K562 (cell line): ENCODE measurements around the gene KRTAP10-12. TPM values are rescaled to one million over a fixed set of nuclear protein-coding genes. Genes with fewer than 3 reads are reported as not detected.

Experiments
- ATAC-seq: fragments of 200-7000 bp; cut with Tn5 transposase; 3 replicates; pipeline ENCODE4 v1.9.1; 2020; ENCODE audit warnings: moderate library complexity
- BruUV-seq: library from RNA; stranded (reverse); fragments of 400-500 nt; replicated peaks from 2 replicates; lab custom pipeline; 2021; lab: Mats Ljungman, UMichigan
- CTCF ChIA-PET: fragments of 300-600 bp; formaldehyde crosslinking; extraction: SDS; loops from one replicate; lab custom pipeline; 2021; ENCODE audit warnings: low intra/inter-chr PET ratio; lab: Yijun Ruan, JAX
- POLR2A ChIA-PET: fragments of 300-600, 350-650 bp; sonication (Branson Sonifier 250); formaldehyde crosslinking; extraction: SDS; loops from one replicate; lab custom pipeline; 2021; ENCODE audit warnings: antibody characterized with exemption, inconsistent platforms; lab: Yijun Ruan, JAX
- DNase-seq, 4 experiments: peaks; one replicate each; pipeline versions ENCODE4 v3.0.0 to v3.0.0-alpha.2; 2011 to 2018; ENCODE audit warnings: low spot score in 3 of 4, mixed read lengths in 3 of 4; ENCODE audit errors: extremely low read depth in 1 of 4
- FAIRE-seq: peaks from 2 replicates; lab custom pipeline; 2011; peaks lifted over from hg19 to GRCh38; lab: Jason Lieb, UNC
- H2AFZ ChIP-seq: 2 replicates; pipeline ENCODE4 v1.6.0; 2011; ENCODE audit warnings: low read depth, low read length, control low read depth, inconsistent platforms
- H3K27ac ChIP-seq: fragments of 200-600 bp; 3 replicates; pipeline ENCODE4 v1.8.0; 2011; ENCODE audit warnings: low read depth, mild to moderate bottlenecking, control low read depth, inconsistent platforms, low read length, moderate library complexity, mixed read lengths; ENCODE audit errors: extremely low read depth
- H3K27me3 ChIP-seq, 2 experiments: fragments of 300-600 bp in 1 of 2; 2 replicates in 1 of 2; 3 replicates in 1 of 2; pipeline versions ENCODE4 v1.6.0 to v1.8.0; 2011; ENCODE audit warnings: inconsistent platforms in 2 of 2, low read length in 2 of 2, mild to moderate bottlenecking in 1 of 2, mixed read lengths in 1 of 2, moderate library complexity in 1 of 2; ENCODE audit not compliant: control insufficient read depth in 2 of 2, insufficient read depth in 2 of 2
- H3K36me3 ChIP-seq: fragments of 300-600 bp; 3 replicates; pipeline ENCODE4 v1.8.0; 2011; ENCODE audit warnings: mild to moderate bottlenecking, low read length, inconsistent platforms; ENCODE audit not compliant: control insufficient read depth, insufficient read depth
- H3K4me1 ChIP-seq, 2 experiments: fragments of 200-600 bp in 1 of 2; replicated peaks in 1 of 2; 2 replicates in 1 of 2; 3 replicates in 1 of 2; pipeline versions ENCODE4 v1.5.1 to v1.8.0; 2011; ENCODE audit warnings: inconsistent platforms in 2 of 2, low read length in 2 of 2, mild to moderate bottlenecking in 1 of 2, mixed read lengths in 1 of 2, moderate library complexity in 1 of 2; ENCODE audit not compliant: control insufficient read depth in 2 of 2, insufficient read depth in 2 of 2
- H3K4me2 ChIP-seq: 2 replicates; pipeline ENCODE4 v1.6.1; 2011; ENCODE audit warnings: low read length, control low read depth, inconsistent platforms, mixed read lengths; ENCODE audit not compliant: insufficient read depth
- H3K4me3 ChIP-seq: fragments of 200-600 bp; sonication (generic), shearing (Covaris generic); 2 replicates; pipeline ENCODE4 v1.5.1; 2016; ENCODE audit warnings: control low read depth, inconsistent platforms
- H3K79me2 ChIP-seq: fragments of 200-600 bp; 3 replicates; pipeline ENCODE4 v1.8.0; 2011; ENCODE audit warnings: low read length, inconsistent platforms; ENCODE audit not compliant: control insufficient read depth, insufficient read depth
- H3K9ac ChIP-seq, 2 experiments: 2 replicates each; pipeline versions ENCODE4 v1.6.0 to v1.6.1; 2011; ENCODE audit warnings: low read depth in 2 of 2, low read length in 2 of 2, control low read depth in 1 of 2, inconsistent platforms in 1 of 2, mild to moderate bottlenecking in 1 of 2, mixed read lengths in 1 of 2; ENCODE audit not compliant: insufficient read depth in 1 of 2
- H3K9me1 ChIP-seq: one replicate; pipeline ENCODE4 v1.6.0; 2011; ENCODE audit warnings: inconsistent platforms, mild to moderate bottlenecking, low read length, moderate library complexity; ENCODE audit not compliant: control insufficient read depth, insufficient read depth
- H3K9me3 ChIP-seq: replicated peaks from 2 replicates; pipeline ENCODE4 v1.5.1; 2011; ENCODE audit warnings: low read depth, low read length, inconsistent platforms; ENCODE audit not compliant: control insufficient read depth, insufficient read depth
- H4K20me1 ChIP-seq: replicated peaks from 2 replicates; pipeline ENCODE4 v1.6.1; 2011; ENCODE audit warnings: low read length, inconsistent platforms, mixed read lengths; ENCODE audit not compliant: control insufficient read depth, insufficient read depth
- ATF4 ChIP-seq: fragments of 450-650 bp; formaldehyde crosslinking; IDR thresholded peaks from 2 replicates; pipeline ENCODE4 v1.4.0; 2022; ENCODE audit warnings: mild to moderate bottlenecking, moderate library complexity
- BCOR ChIP-seq: fragments of 450-650 bp; IDR thresholded peaks from 2 replicates; pipeline ENCODE4 v1.6.1; 2016
- BRF1 ChIP-seq: IDR thresholded peaks from 3 replicates; pipeline ENCODE4 v1.6.1; 2011; ENCODE audit warnings: borderline replicate concordance, mild to moderate bottlenecking; ENCODE audit not compliant: insufficient read length; ENCODE audit errors: extremely low read depth
- ELF4 ChIP-seq: fragments of 450-650 bp; formaldehyde crosslinking; IDR thresholded peaks from 2 replicates; pipeline ENCODE4 v1.4.0; 2022; ENCODE audit warnings: missing genetic modification characterization
- HDAC8 ChIP-seq: fragments of 450-650 bp; IDR thresholded peaks from 2 replicates; pipeline ENCODE4 v1.6.1; 2016; ENCODE audit warnings: mild to moderate bottlenecking, missing genetic modification characterization, moderate library complexity, missing compliant biosample characterization
- KLF16 ChIP-seq: IDR thresholded peaks from 2 replicates; pipeline ENCODE4 v1.6.1; 2016; ENCODE audit warnings: antibody characterized with exemption
- NEUROD1 ChIP-seq: fragments of 150-350 bp; IDR thresholded peaks from 2 replicates; pipeline ENCODE4 v1.6.1; 2014; ENCODE audit warnings: borderline replicate concordance, low read length, low read depth; ENCODE audit not compliant: partially characterized antibody
- POLR2AphosphoS2 ChIP-seq: IDR thresholded peaks from 2 replicates; pipeline ENCODE4 v1.6.1; 2012; ENCODE audit warnings: low read length, improper control_type of control experiment
- POLR2B ChIP-seq: fragments of 450-650 bp; IDR thresholded peaks from 2 replicates; pipeline ENCODE4 v1.6.1; 2018; ENCODE audit warnings: low read depth; ENCODE audit not compliant: partially characterized antibody
- PTBP1 ChIP-seq: fragments of 200-400 bp; formaldehyde crosslinking; IDR thresholded peaks from 2 replicates; pipeline ENCODE4 v1.6.1; 2017; ENCODE audit warnings: low read depth, low read length
- SLC30A9 ChIP-seq: fragments of 250-450 bp; sonication (Bioruptor Pico); IDR thresholded peaks from 2 replicates; pipeline ENCODE4 v1.8.0; 2022; ENCODE audit warnings: mild to moderate bottlenecking, moderate library complexity
- SMARCA4 ChIP-seq: fragments of 450-650 bp; IDR thresholded peaks from 2 replicates; pipeline ENCODE4 v1.6.1; 2016
- SOX6 ChIP-seq: fragments of 450-650 bp; IDR thresholded peaks from 2 replicates; pipeline ENCODE4 v1.6.1; 2014; ENCODE audit warnings: mild to moderate bottlenecking
- ZNF143 ChIP-seq: sonication (generic); formaldehyde crosslinking; IDR thresholded peaks from 2 replicates; pipeline ENCODE4 v1.9.0; 2022; ENCODE audit warnings: mild to moderate bottlenecking, missing genetic modification reagents
- ZNF699 ChIP-seq: fragments of 250-450 bp; sonication (Bioruptor Pico); IDR thresholded peaks from 2 replicates; pipeline ENCODE4 v1.8.0; 2021; ENCODE audit warnings: mild to moderate bottlenecking, moderate library complexity; ENCODE audit not compliant: insufficient replicate concordance
- WGBS: fragments of 100-300 bp; shearing (Covaris generic); methylation state at CpG from one replicate; pipeline ENCODE4 v1.1.6; 2016; ENCODE audit warnings: low coverage, mixed read lengths; ENCODE audit not compliant: insufficient coverage; ENCODE audit errors: missing lambda C conversion rate; 5-methylcytosine and 5-hydroxymethylcytosine counted together
- in situ Hi-C: fragments of 300-500 bp; cut with MboI; formaldehyde crosslinking; loops from 4 replicates; pipeline ENCODE4 v1.15.0; 2018; ENCODE audit warnings: inconsistent platforms, mixed read lengths
- intact Hi-C: fragments of 100-400 bp; cut with micrococcal nuclease; formaldehyde crosslinking; loops from 2 replicates; pipeline ENCODE4 v1.14.2; 2022
- polyA plus RNA-seq, 8 experiments: library from polyadenylated mRNA; depleted of rRNA in 4 of 8; stranded (reverse) in 5 of 8; unstranded in 3 of 8; fragments of >200 nt; fragmentation: Nextera tagmentation in 2 of 8; fragmentation: Illumina TruSeq in 1 of 8; extraction: Ambion mirVana in 2 of 8; extraction: Trizol in 1 of 8; gene quantifications; 2 replicates each; pipeline versions ENCODE4 v1.2.1 to v1.2.3, GENCODE V29; 2011 to 2014; ENCODE audit warnings: inconsistent platforms in 1 of 8, missing spikeins in 1 of 8
- total RNA-seq, 7 experiments: library from RNA; depleted of rRNA in 6 of 7; stranded (reverse); fragments of >200 nt in 6 of 7; fragmentation: Illumina TruSeq in 2 of 7; extraction: Trizol in 2 of 7; gene quantifications; 2 replicates each; pipeline versions ENCODE4 v1.2.1 to v1.2.3, GENCODE V29; 2011 to 2021; ENCODE audit warnings: low replicate concordance in 1 of 7
- TF ChIP-seq, protein P1 (sequence below): sonication (generic); formaldehyde crosslinking; IDR thresholded peaks from 2 replicates; pipeline ENCODE4 v1.8.1; 2023; ENCODE audit warnings: mild to moderate bottlenecking, missing genetic modification reagents

The KRTAP10-12 gene
- total and polyA plus RNA-seq, 9 of the 15 experiments (the other 6 are each of a cell fraction or from before 2014, with no cell fraction given): not detected

- DNase-seq: no peak
- Histone ChIP-seq H3K36me3 (no peaks in the 10 kb centered on the region), H3K27me3 (peaks cover 40 to 79% of the 10 kb centered on the region in 2 experiments), H2AFZ (no peak overlapping the region), H3K9me3 (no peaks in the 10 kb centered on the region), H4K20me1 (no peaks in the 10 kb centered on the region; the same call in 1 of the 2 replicates), H3K9ac (no peak overlapping the region), H3K9me1 (peaks cover 3% of the 10 kb centered on the region), H3K79me2 (no peaks in the 10 kb centered on the region), H3K4me2 (no peak overlapping the region), H3K27ac (no peak overlapping the region), H3K4me1 (peaks cover 0 to 14% of the 10 kb centered on the region in 2 experiments; a peak in 1 of 5 replicates), H3K4me3 (no peak overlapping the region)
- intact Hi-C loops: no loop called here
- ChIA-PET CTCF (no interaction called here), POLR2A (interaction anchor here (0.6 to 1.1 kb wide), 2 partner anchors 11 to 25 kb away, joined by 3 read pairs; no protein-coding TSS in a partner anchor)
- ATAC-seq: no peak
- FAIRE-seq: no peak
- no TSS peak for BruUV-seq
- in situ Hi-C loops: no loop called here
- under 1% methylated on average over 21 of the region's 22 CpGs for WGBS
- TF ChIP-seq KLF16 (no peak), SOX6 (no peak), ATF4 (no peak), BRF1 (no peak), ZNF699 (CRISPR knock-in tag) (no peak), HDAC8 (tag) (no peak), SMARCA4 (no peak), BCOR (no peak), ZNF143 (no peak), PTBP1 (no peak), POLR2B (no peak), ELF4 (no peak), NEUROD1 (no peak), POLR2AphosphoS2 (no peak), SLC30A9 (no peak)
- TF ChIP-seq, protein P1, sequence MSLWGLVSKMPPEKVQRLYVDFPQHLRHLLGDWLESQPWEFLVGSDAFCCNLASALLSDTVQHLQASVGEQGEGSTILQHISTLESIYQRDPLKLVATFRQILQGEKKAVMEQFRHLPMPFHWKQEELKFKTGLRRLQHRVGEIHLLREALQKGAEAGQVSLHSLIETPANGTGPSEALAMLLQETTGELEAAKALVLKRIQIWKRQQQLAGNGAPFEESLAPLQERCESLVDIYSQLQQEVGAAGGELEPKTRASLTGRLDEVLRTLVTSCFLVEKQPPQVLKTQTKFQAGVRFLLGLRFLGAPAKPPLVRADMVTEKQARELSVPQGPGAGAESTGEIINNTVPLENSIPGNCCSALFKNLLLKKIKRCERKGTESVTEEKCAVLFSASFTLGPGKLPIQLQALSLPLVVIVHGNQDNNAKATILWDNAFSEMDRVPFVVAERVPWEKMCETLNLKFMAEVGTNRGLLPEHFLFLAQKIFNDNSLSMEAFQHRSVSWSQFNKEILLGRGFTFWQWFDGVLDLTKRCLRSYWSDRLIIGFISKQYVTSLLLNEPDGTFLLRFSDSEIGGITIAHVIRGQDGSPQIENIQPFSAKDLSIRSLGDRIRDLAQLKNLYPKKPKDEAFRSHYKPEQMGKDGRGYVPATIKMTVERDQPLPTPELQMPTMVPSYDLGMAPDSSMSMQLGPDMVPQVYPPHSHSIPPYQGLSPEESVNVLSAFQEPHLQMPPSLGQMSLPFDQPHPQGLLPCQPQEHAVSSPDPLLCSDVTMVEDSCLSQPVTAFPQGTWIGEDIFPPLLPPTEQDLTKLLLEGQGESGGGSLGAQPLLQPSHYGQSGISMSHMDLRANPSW (CRISPR knock-in tag): no peak
These were observed 5.4 kb downstream of the KRTAP10-12 start for GRCh38 chr21:44702111-44702972.
